ENCODE measurements around the gene CA9.
A peak's percentile ranks its signal among the peaks of the same experiment; 100 is the strongest.

Gene CA9

GRCh38 chr9:35714123-35714522 is 40.4 kb downstream of the CA9 start:
- no peak for DNase-seq (ENCODE audit: insufficient read length, low spot score)
- FAIRE-seq, result no peak

GRCh38 chr9:35714579-35715252 is 41.0 kb downstream of the CA9 start:
- FAIRE-seq (no peak), DNase-seq (ENCODE audit: insufficient read length, low spot score) (no peak)

GRCh38 chr9:35716230-35716629 is 42.5 kb downstream of the CA9 start:
- no peak for FAIRE-seq
- DNase-seq (ENCODE audit: insufficient read length, low spot score), result no peak

- DNase-seq (ENCODE audit: insufficient read length, low spot score) (no peak), FAIRE-seq (no peak)
Measured at GRCh38 chr9:35717132-35717870, 43.6 kb downstream of the CA9 start.

- DNase-seq (ENCODE audit: insufficient read length, low spot score) (no peak), FAIRE-seq (no peak)
Measured at GRCh38 chr9:35718721-35719511, 45.2 kb downstream of the CA9 start.

GRCh38 chr9:35719546-35719945 is 45.8 kb downstream of the CA9 start:
- DNase-seq (ENCODE audit: insufficient read length, low spot score) (no peak), FAIRE-seq (no peak)

- no peak for DNase-seq (ENCODE audit: insufficient read length, low spot score)
- no peak for FAIRE-seq
Measured at GRCh38 chr9:35723426-35723825, 49.7 kb downstream of the CA9 start.

GRCh38 chr9:35723908-35724307 is 50.2 kb downstream of the CA9 start:
- no peak for FAIRE-seq

GRCh38 chr9:35725362-35725761 is 51.6 kb downstream of the CA9 start:
- no peak for DNase-seq (ENCODE audit: insufficient read length, low spot score)
- no peak for FAIRE-seq

More at GRCh38 chr9:35723908-35724307, 50.2 kb downstream of the CA9 start:
- no peak for DNase-seq (ENCODE audit: insufficient read length, low spot score)

GRCh38 chr9:35726931-35727330 is 53.2 kb downstream of the CA9 start:
- DNase-seq (ENCODE audit: insufficient read length, low spot score), result no peak
- FAIRE-seq, result no peak

GRCh38 chr9:35727676-35728040 is 53.9 kb downstream of the CA9 start:
- DNase-seq (ENCODE audit: insufficient read length, low spot score) (no peak), FAIRE-seq (no peak)

GRCh38 chr9:35728041-35728971 is 54.6 kb downstream of the CA9 start:
- no peak for FAIRE-seq
- peak; percentile 53 for DNase-seq (ENCODE audit: insufficient read length, low spot score)

- FAIRE-seq (no peak), DNase-seq (ENCODE audit: insufficient read length, low spot score) (no peak)
Measured at GRCh38 chr9:35729101-35729500, 55.4 kb downstream of the CA9 start.

- no peak for FAIRE-seq
- DNase-seq (ENCODE audit: insufficient read length, low spot score), result peak; percentile 63
Measured at GRCh38 chr9:35729700-35730485, 56.2 kb downstream of the CA9 start.

GRCh38 chr9:35730486-35730854 is 56.7 kb downstream of the CA9 start:
- FAIRE-seq (no peak), DNase-seq (ENCODE audit: insufficient read length, low spot score) (no peak)

All from HTR-8/SVneo (cell line).